LNCAP (cell line): ENCODE data around the gene SDF2L1.

ENCODE experiments used
- TF ChIP-seq, protein P1 (sequence below): fragments of 450-650 bp; IDR thresholded peaks from 2 replicates; pipeline ENCODE4 v1.5.1; 2017; ENCODE audit warnings: mild to moderate bottlenecking

The SDF2L1 gene

DNA sequence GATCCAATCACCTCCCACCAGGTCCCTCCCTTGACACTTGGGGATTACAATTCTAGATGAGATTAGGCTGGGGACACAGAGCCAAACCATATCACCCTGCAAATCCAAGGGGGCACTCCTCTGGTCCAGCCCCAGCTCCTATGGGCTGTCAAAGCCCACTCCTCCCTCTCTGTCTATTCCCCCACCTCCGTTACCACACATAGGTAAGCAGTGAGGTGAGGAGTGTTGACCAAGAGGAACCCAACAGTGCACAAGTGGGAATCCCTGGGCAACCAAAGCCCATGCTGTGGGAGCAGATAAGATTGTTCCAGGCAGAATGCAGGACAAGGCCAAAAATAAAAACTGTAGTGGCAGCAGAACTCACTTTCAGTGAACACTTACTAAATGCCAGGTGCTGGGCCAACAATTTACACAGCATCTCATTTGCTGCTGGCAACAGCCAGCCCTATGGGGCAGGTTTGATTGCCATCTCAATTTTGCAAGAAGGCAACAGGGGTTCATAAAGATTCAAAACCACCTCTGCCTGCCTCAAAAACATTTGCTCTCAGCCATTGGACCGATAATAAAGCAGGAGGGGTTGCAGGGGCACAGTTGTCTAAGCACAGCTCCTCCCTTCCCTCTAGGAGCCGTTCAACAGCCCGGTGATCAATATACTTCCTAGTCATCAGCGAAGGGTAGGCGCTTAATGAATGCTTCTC lies 8.9 kb downstream of the SDF2L1 start:
- TF ChIP-seq, protein P1, sequence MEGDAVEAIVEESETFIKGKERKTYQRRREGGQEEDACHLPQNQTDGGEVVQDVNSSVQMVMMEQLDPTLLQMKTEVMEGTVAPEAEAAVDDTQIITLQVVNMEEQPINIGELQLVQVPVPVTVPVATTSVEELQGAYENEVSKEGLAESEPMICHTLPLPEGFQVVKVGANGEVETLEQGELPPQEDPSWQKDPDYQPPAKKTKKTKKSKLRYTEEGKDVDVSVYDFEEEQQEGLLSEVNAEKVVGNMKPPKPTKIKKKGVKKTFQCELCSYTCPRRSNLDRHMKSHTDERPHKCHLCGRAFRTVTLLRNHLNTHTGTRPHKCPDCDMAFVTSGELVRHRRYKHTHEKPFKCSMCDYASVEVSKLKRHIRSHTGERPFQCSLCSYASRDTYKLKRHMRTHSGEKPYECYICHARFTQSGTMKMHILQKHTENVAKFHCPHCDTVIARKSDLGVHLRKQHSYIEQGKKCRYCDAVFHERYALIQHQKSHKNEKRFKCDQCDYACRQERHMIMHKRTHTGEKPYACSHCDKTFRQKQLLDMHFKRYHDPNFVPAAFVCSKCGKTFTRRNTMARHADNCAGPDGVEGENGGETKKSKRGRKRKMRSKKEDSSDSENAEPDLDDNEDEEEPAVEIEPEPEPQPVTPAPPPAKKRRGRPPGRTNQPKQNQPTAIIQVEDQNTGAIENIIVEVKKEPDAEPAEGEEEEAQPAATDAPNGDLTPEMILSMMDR, result no peak

DNA sequence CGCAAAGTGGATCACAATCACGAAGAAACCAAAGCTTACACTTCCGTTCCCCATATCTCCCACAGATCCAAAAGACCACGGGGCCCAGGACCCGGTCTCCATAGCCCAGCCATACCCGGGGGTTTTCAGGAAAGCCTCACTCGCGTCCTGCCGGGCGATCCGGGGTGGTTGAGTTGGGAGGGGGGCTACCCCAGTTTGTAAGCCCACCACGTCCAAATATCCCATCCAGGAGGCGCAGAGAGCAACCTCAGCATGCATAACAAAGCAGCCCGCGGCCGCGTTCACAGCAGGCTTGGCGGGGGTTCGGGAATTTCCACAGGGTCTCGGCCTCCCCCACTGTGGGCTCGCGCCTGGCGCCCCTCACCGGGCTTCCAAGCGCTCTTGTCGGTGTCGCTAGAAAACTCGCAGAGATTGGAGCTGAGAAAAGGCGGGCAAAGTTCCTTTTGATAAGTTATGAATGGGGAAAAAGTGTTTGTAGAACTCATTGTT lies 9.5 kb downstream of the SDF2L1 start:
- TF ChIP-seq, protein P1, result no peak

DNA sequence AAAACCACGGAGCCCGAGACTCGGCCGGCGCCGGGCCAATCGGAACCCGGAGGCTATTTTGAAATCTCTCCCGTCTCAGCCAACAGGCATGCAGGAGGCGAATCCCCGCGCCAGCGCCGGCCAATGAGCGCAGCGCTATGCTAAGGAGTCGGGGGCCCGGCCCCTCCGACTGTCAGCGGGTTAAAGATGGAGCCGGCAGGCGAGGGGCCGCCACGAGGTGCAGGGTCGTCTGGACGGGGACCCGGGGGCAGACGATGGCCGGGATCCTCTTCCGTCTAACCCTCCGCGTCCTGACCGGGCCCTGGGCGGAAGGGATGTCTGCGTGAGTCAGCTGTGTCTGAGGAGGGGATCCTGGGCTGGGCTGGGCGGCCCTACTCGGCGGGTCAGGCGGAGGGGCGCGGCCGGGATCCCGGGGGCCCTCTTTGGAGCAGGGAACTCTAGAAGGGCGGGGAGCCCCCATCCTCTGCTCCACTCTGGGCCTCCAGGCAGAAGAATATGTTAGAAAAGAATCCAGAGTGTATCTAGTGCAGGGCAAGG lies 10.0 kb downstream of the SDF2L1 start:
- TF ChIP-seq, protein P1, result no peak

- TF ChIP-seq, protein P1, result no peak
Measured at GRCh38 chr22:21652547-21653545, 10.7 kb downstream of the SDF2L1 start.

GRCh38 chr22:21657020-21657359 lies 14.9 kb downstream of the SDF2L1 start:
- TF ChIP-seq, protein P1, result no peak

- TF ChIP-seq, protein P1, result no peak; the same call in 1 of the 2 replicates
Measured at GRCh38 chr22:21657360-21658032, 15.4 kb downstream of the SDF2L1 start.

DNA sequence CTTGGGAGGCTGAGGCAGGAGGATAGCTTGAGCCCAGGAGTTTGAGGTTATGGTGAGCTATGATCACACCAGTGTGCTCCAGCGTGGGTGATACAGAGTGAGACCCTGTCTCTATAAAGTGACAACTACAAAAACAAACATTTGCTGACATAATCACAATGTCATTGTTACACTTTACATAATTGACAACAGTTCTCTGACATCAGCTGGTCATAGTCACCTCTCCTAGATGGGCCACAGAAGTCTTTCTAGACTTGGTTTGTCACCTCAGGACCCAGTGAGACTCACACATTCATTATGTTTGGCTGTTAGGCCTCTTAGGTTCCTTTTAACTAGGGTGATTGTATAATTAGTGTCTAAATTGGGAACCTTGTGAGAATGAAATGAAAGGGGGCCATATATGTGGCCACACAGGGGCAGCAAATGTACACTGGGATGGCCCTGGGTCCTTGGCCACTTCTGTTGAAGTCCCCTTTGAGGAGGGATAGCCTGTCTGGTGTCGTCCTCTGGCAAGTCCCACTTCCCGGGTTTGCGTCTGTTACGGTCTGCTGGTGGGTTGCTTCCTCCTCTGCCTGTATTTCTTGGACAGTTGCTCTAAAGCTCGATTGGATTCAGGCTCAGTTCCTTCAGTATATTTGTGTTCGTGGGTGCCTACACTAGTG lies 17.9 kb downstream of the SDF2L1 start:
- TF ChIP-seq, protein P1, result no peak
